ENCODE measurements around the gene RNF13.

GRCh38 chr3:149906036-149906435 lies 93.0 kb downstream of the RNF13 start:
- no peak for TF ChIP-seq POLR2A (IDR thresholded peaks at IDR 0.05; ENCODE audit: low read length)
- TF ChIP-seq GATA1 (IDR thresholded peaks at IDR 0.05; ENCODE audit: low read depth, low read length) = no peak
